AG09319 (cell line): Measurements from ENCODE around the gene XYLT1.

Experiments used
- DNase-seq: peaks from one replicate; pipeline ENCODE4 v3.0.0-alpha.2; 2010; ENCODE audit warnings: low read depth; ENCODE audit errors: extremely low read depth
- CTCF ChIP-seq: IDR thresholded peaks from 2 replicates; pipeline ENCODE4 v1.5.1; 2011; ENCODE audit warnings: low read depth, mild to moderate bottlenecking, inconsistent platforms, low read length, moderate library complexity

Gene XYLT1

GRCh38 chr16:17347624-17348023, 123.1 kb downstream of the XYLT1 start:
- DNase-seq, result no peak
- no peak for TF ChIP-seq CTCF

GRCh38 chr16:17346621-17347569, 123.9 kb downstream of the XYLT1 start:
- TF ChIP-seq CTCF, result no peak
- DNase-seq, result no peak

GRCh38 chr16:17345043-17345442, 125.7 kb downstream of the XYLT1 start:
- no peak for DNase-seq
- no peak for TF ChIP-seq CTCF

- no peak for TF ChIP-seq CTCF
- no peak for DNase-seq
These were observed 127.0 kb downstream of the XYLT1 start for GRCh38 chr16:17343728-17344127.

GRCh38 chr16:17343028-17343427, 127.7 kb downstream of the XYLT1 start:
- DNase-seq, result no peak
- TF ChIP-seq CTCF, result no peak

GRCh38 chr16:17342031-17342430, 128.7 kb downstream of the XYLT1 start:
- TF ChIP-seq CTCF, result no peak
- DNase-seq, result no peak

GRCh38 chr16:17340804-17341203, 130.0 kb downstream of the XYLT1 start:
- TF ChIP-seq CTCF, result no peak
- DNase-seq, result no peak
